Stimulated activated CD8-positive, alpha-beta memory T cell treated with anti-CD3 and anti-CD28 coated beads, Interleukin-2, amount 100 ng/mL, for 48 hours (primary cell): ENCODE results near the gene IMP4.

Source experiments
- DNase-seq, 2 donors: peaks; one replicate each; pipeline ENCODE4 v3.0.0-alpha.2; 2020; ENCODE audit warnings: low read depth in 2 of 2

IMP4 gene

GRCh38 chr2:130377491-130377890, 34.8 kb downstream of the IMP4 start:
- DNase-seq: no peak

GRCh38 chr2:130378206-130378897, 35.7 kb downstream of the IMP4 start:
- DNase-seq: no peak

- no peak for DNase-seq
Measured at GRCh38 chr2:130378898-130379214, 36.2 kb downstream of the IMP4 start.

- DNase-seq: no peak
Measured at GRCh38 chr2:130380096-130380934, 37.6 kb downstream of the IMP4 start.

- no peak for DNase-seq
Measured at GRCh38 chr2:130381145-130381544, 38.4 kb downstream of the IMP4 start.

- no peak for DNase-seq
Measured at GRCh38 chr2:130381619-130382018, 38.9 kb downstream of the IMP4 start.

GRCh38 chr2:130382313-130382917, 39.7 kb downstream of the IMP4 start:
- DNase-seq: no peak

- DNase-seq: no peak
Measured at GRCh38 chr2:130385709-130386108, 43.0 kb downstream of the IMP4 start.

- DNase-seq: no peak
Measured at GRCh38 chr2:130387071-130387400, 44.3 kb downstream of the IMP4 start.

- DNase-seq: no peak
Measured at GRCh38 chr2:130387804-130388203, 45.1 kb downstream of the IMP4 start.

- DNase-seq: no peak
Measured at GRCh38 chr2:130388221-130388907, 45.7 kb downstream of the IMP4 start.

- DNase-seq: no peak
Measured at GRCh38 chr2:130389358-130389757, 46.7 kb downstream of the IMP4 start.

GRCh38 chr2:130389783-130390182, 47.1 kb downstream of the IMP4 start:
- DNase-seq: no peak

GRCh38 chr2:130390460-130391057, 47.9 kb downstream of the IMP4 start:
- DNase-seq: no peak

GRCh38 chr2:130391058-130391871, 48.6 kb downstream of the IMP4 start:
- DNase-seq: peak; percentile 60 to 66

- no peak for DNase-seq
Measured at GRCh38 chr2:130391872-130392670, 49.4 kb downstream of the IMP4 start.

- no peak for DNase-seq
Measured at GRCh38 chr2:130393318-130393910, 50.7 kb downstream of the IMP4 start.
